Calu3 (cell line): ENCODE data around the gene CPA1. TPM values are rescaled to one million over a fixed set of nuclear protein-coding genes. Genes with fewer than 3 reads are reported as not detected.

Experiments used
- BruUV-seq: library from RNA; stranded (reverse); fragments of 400-500 nt; replicated peaks from 2 replicates; lab custom pipeline; 2021; lab: Mats Ljungman, UMichigan
- CTCF ChIA-PET: fragments of 300-600 bp; sonication (Branson Sonifier 250); formaldehyde crosslinking; loops from one replicate; lab custom pipeline; 2022; ENCODE audit warnings: antibody characterized with exemption; lab: Charles Lee
- DNase-seq: peaks from one replicate; pipeline ENCODE4 v3.0.0; 2022
- H3K27ac Mint-ChIP-seq: one replicate; pipeline ENCODE4 v1.8.0; 2022; ENCODE audit warnings: mixed read lengths; ENCODE audit not compliant: unreplicated experiment
- H3K27me3 Mint-ChIP-seq: one replicate; pipeline ENCODE4 v1.8.0; 2022; ENCODE audit warnings: mixed read lengths; ENCODE audit not compliant: unreplicated experiment
- H3K36me3 Mint-ChIP-seq: one replicate; pipeline ENCODE4 v1.8.0; 2022; ENCODE audit warnings: mild to moderate bottlenecking, moderate library complexity, mixed read lengths; ENCODE audit not compliant: insufficient read depth, unreplicated experiment
- H3K4me1 Mint-ChIP-seq: one replicate; pipeline ENCODE4 v1.8.0; 2022; ENCODE audit warnings: mild to moderate bottlenecking, low read depth, mixed read lengths; ENCODE audit not compliant: unreplicated experiment
- H3K4me3 Mint-ChIP-seq: one replicate; pipeline ENCODE4 v1.8.0; 2022; ENCODE audit warnings: mild to moderate bottlenecking, low read depth, moderate library complexity, mixed read lengths; ENCODE audit not compliant: unreplicated experiment
- H3K9me3 Mint-ChIP-seq: one replicate; pipeline ENCODE4 v1.8.0; 2022; ENCODE audit warnings: low read depth, mixed read lengths; ENCODE audit not compliant: unreplicated experiment
- CTCF ChIP-seq: fragments of 200-600 bp; IDR thresholded peaks from one replicate; pipeline ENCODE4 v1.8.0; 2022; ENCODE audit warnings: antibody characterized with exemption; ENCODE audit not compliant: unreplicated experiment
- intact Hi-C: fragments of 100-400 bp; cut with micrococcal nuclease; formaldehyde crosslinking; loops from one replicate; pipeline ENCODE4 v1.10.0; 2022; ENCODE audit not compliant: unreplicated experiment
- total RNA-seq: library from RNA; stranded (reverse); gene quantifications from 2 replicates; pipeline ENCODE4 v1.2.3, GENCODE V29; 2022

Gene CPA1
- total RNA-seq, 1 experiment from 2014 or later = not detected

GRCh38 chr7:130384371-130384801 is 4.1 kb downstream of the CPA1 start:
- no peak for TF ChIP-seq CTCF
- intact Hi-C loops = no loop called here
- no peaks in the 10 kb centered on the region for H3K4me1 Mint-ChIP-seq
- no peaks in the 10 kb centered on the region for H3K9me3 Mint-ChIP-seq
- CTCF ChIA-PET = no interaction called here
- H3K27me3 Mint-ChIP-seq = peaks cover 14% of the 10 kb centered on the region
- BruUV-seq = no TSS peak
- H3K4me3 Mint-ChIP-seq = no peak overlapping the region
- H3K27ac Mint-ChIP-seq = no peak overlapping the region
- H3K36me3 Mint-ChIP-seq = no peaks in the 10 kb centered on the region
- DNase-seq = no peak

GRCh38 chr7:130384841-130385599 is 4.7 kb downstream of the CPA1 start:
- intact Hi-C loops = no loop called here
- CTCF ChIA-PET = no interaction called here
- H3K4me1 Mint-ChIP-seq = no peaks in the 10 kb centered on the region

GRCh38 chr7:130385600-130386066 is 5.3 kb downstream of the CPA1 start:
- no peaks in the 10 kb centered on the region for H3K9me3 Mint-ChIP-seq
- H3K27ac Mint-ChIP-seq = no peak overlapping the region
- no peak overlapping the region for H3K4me3 Mint-ChIP-seq
- DNase-seq = no peak
- CTCF ChIA-PET = no interaction called here
- no peak for TF ChIP-seq CTCF
- intact Hi-C loops = no loop called here
- no peaks in the 10 kb centered on the region for H3K4me1 Mint-ChIP-seq
- no peaks in the 10 kb centered on the region for H3K36me3 Mint-ChIP-seq
- peaks cover 7% of the 10 kb centered on the region for H3K27me3 Mint-ChIP-seq
- no TSS peak for BruUV-seq

More at GRCh38 chr7:130384841-130385599, 4.7 kb downstream of the CPA1 start:
- peaks cover 13% of the 10 kb centered on the region for H3K27me3 Mint-ChIP-seq
- no peaks in the 10 kb centered on the region for H3K36me3 Mint-ChIP-seq
- no peak overlapping the region for H3K4me3 Mint-ChIP-seq
- no peak for TF ChIP-seq CTCF
- DNase-seq = no peak
- no TSS peak for BruUV-seq
- H3K9me3 Mint-ChIP-seq = no peaks in the 10 kb centered on the region
- no peak overlapping the region for H3K27ac Mint-ChIP-seq

- BruUV-seq = no TSS peak
- CTCF ChIA-PET = interaction anchor here (0.5 kb wide), 1 partner anchor 704 kb away, joined by 5 read pairs; no protein-coding TSS in a partner anchor
- intact Hi-C loops = no loop called here
- Mint-ChIP-seq H3K27me3 (no peaks in the 10 kb centered on the region), H3K4me3 (no peak overlapping the region), H3K4me1 (no peaks in the 10 kb centered on the region), H3K27ac (no peak overlapping the region), H3K36me3 (no peaks in the 10 kb centered on the region), H3K9me3 (no peaks in the 10 kb centered on the region)
- no peak for DNase-seq
- no peak for TF ChIP-seq CTCF
These were observed 6.6 kb downstream of the CPA1 start for GRCh38 chr7:130386876-130387275.
